Activated CD4-positive, alpha-beta T cell treated with anti-CD3 and anti-CD28 coated beads for 36 hours (primary cell): Measurements from ENCODE around the gene KRTAP4-11. TPM values are rescaled to one million over a fixed set of nuclear protein-coding genes. Genes with fewer than 3 reads are reported as not detected.

ENCODE experiments used
- ATAC-seq: fragments of 200-7000 bp; cut with Tn5 transposase; one replicate; pipeline ENCODE4 v1.10.0; 2021; ENCODE audit warnings: mild to moderate bottlenecking, moderate library complexity
- CTCF ChIA-PET: fragments of 350-600 bp; sonication (Branson Sonifier 250); formaldehyde crosslinking; loops from one replicate; lab custom pipeline; 2021; ENCODE audit warnings: antibody characterized with exemption; lab: Charles Lee
- POLR2A ChIA-PET: fragments of 350-600 bp; sonication (Branson Sonifier 250); formaldehyde crosslinking; loops from one replicate; lab custom pipeline; 2021; ENCODE audit warnings: antibody characterized with exemption, inconsistent platforms; lab: Charles Lee
- DNase-seq: peaks from one replicate; pipeline ENCODE4 v3.0.0-alpha.2; 2020
- H3K27ac Mint-ChIP-seq: one replicate; pipeline ENCODE4 v1.8.0; 2021; ENCODE audit warnings: mixed read lengths
- H3K27me3 Mint-ChIP-seq: one replicate; pipeline ENCODE4 v1.8.0; 2021; ENCODE audit warnings: mixed read lengths
- H3K36me3 Mint-ChIP-seq: one replicate; pipeline ENCODE4 v1.8.0; 2021; ENCODE audit warnings: low read depth, mixed read lengths
- H3K4me1 Mint-ChIP-seq: one replicate; pipeline ENCODE4 v1.8.0; 2021; ENCODE audit warnings: mixed read lengths
- H3K4me3 Mint-ChIP-seq: one replicate; pipeline ENCODE4 v1.8.0; 2021; ENCODE audit warnings: mild to moderate bottlenecking, moderate library complexity, mixed read lengths
- H3K9me3 Mint-ChIP-seq: one replicate; pipeline ENCODE4 v1.8.0; 2021; ENCODE audit warnings: low read depth, mixed read lengths
- intact Hi-C, 2 experiments: fragments of 100-400 bp; cut with DNase I in 1 of 2; cut with micrococcal nuclease in 1 of 2; formaldehyde crosslinking; loops; one replicate each; pipeline versions ENCODE4 v1.14.2 to v1.15.1; 2022 to 2024; cut with DNase I, micrococcal nuclease
- total RNA-seq, 2 experiments: library from RNA; stranded (reverse); gene quantifications; one replicate each; pipeline ENCODE4 v1.2.3, GENCODE V29; 2021

KRTAP4-11 gene
- total RNA-seq, 2 experiments from 2014 or later, result not detected

DNA sequence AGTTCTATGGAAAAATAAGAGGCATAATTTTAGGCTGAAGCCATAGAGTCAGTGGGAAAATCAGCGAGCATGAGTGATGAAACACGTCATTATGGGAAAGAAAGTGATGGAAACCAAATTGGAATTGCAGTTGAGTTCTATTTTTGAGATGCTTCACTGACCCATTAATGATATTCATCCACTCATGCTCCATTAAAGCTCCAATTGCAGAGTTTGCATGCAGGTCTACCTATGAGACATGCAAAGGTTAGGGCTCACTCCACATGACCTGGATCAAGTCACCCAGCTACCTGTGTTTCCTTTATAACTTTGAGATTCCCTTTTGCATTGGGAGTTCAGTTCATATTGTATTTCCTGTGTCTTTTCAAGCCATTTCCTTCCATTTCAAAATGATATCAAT, 44.5 kb downstream of the KRTAP4-11 start:
- H3K36me3 Mint-ChIP-seq, result no peaks in the 10 kb centered on the region
- no peak for ATAC-seq
- intact Hi-C loops, result no loop called here
- POLR2A ChIA-PET, result no interaction called here
- CTCF ChIA-PET, result interaction anchor here (0.9 kb wide), 1 partner anchor 35 kb away, joined by 3 read pairs; no protein-coding TSS in a partner anchor
- no peaks in the 10 kb centered on the region for H3K9me3 Mint-ChIP-seq
- no peak overlapping the region for H3K27ac Mint-ChIP-seq
- no peak overlapping the region for H3K4me3 Mint-ChIP-seq
- DNase-seq, result no peak
- H3K4me1 Mint-ChIP-seq, result no peaks in the 10 kb centered on the region
- peaks cover 16% of the 10 kb centered on the region for H3K27me3 Mint-ChIP-seq

GRCh38 chr17:41071606-41072360, 46.4 kb downstream of the KRTAP4-11 start:
- H3K36me3 Mint-ChIP-seq, result no peaks in the 10 kb centered on the region
- ATAC-seq (no peak), DNase-seq (no peak)
- no peak overlapping the region for H3K4me3 Mint-ChIP-seq
- ChIA-PET POLR2A (no interaction called here), CTCF (interaction anchor here (1.1 kb wide), 1 partner anchor 117 kb away, joined by 5 read pairs; no protein-coding TSS in a partner anchor)
- no peaks in the 10 kb centered on the region for H3K4me1 Mint-ChIP-seq
- H3K27ac Mint-ChIP-seq, result no peak overlapping the region
- H3K27me3 Mint-ChIP-seq, result peaks cover 10% of the 10 kb centered on the region
- no peaks in the 10 kb centered on the region for H3K9me3 Mint-ChIP-seq
- intact Hi-C loops, result no loop called here

- DNase-seq (no peak), ATAC-seq (no peak)
- CTCF ChIA-PET, result interaction anchor here (0.7 kb wide), 1 partner anchor 28 kb away, joined by 3 read pairs; the partner anchor contains the start of gene KRTAP1-1
- Mint-ChIP-seq H3K4me1 (no peaks in the 10 kb centered on the region), H3K36me3 (no peaks in the 10 kb centered on the region), H3K27me3 (peaks cover 2% of the 10 kb centered on the region), H3K4me3 (no peak overlapping the region), H3K27ac (no peak overlapping the region), H3K9me3 (no peaks in the 10 kb centered on the region)
- intact Hi-C loops, result no loop called here
- POLR2A ChIA-PET, result no interaction called here
These were observed 49.1 kb downstream of the KRTAP4-11 start for GRCh38 chr17:41069031-41069430.

- ATAC-seq, result no peak
- intact Hi-C loops, result no loop called here
- H3K27ac Mint-ChIP-seq, result no peak overlapping the region
- H3K9me3 Mint-ChIP-seq, result no peaks in the 10 kb centered on the region
- DNase-seq, result no peak
- no peaks in the 10 kb centered on the region for H3K4me1 Mint-ChIP-seq
- ChIA-PET POLR2A (no interaction called here), CTCF (no interaction called here)
- no peaks in the 10 kb centered on the region for H3K36me3 Mint-ChIP-seq
- peaks cover 2% of the 10 kb centered on the region for H3K27me3 Mint-ChIP-seq
- no peak overlapping the region for H3K4me3 Mint-ChIP-seq
These were observed 50.9 kb downstream of the KRTAP4-11 start for GRCh38 chr17:41067281-41067680.

Other genes with a start within 250 kb of the KRTAP4-11 start
- not detected for gene KRT20, start 233.1 kb downstream of the KRTAP4-11 start, total RNA-seq
- gene KRT23, start 180.7 kb downstream of the KRTAP4-11 start, total RNA-seq, result not detected
- not detected for gene KRT39, start 151.4 kb downstream of the KRTAP4-11 start, total RNA-seq
- not detected for gene KRT40, start 134.0 kb downstream of the KRTAP4-11 start, total RNA-seq
- gene KRTAP3-3, start 124.2 kb downstream of the KRTAP4-11 start, total RNA-seq, result not detected
- gene KRTAP3-2, start 118.5 kb downstream of the KRTAP4-11 start, total RNA-seq, result not detected
- gene KRTAP3-1, start 109.2 kb downstream of the KRTAP4-11 start, total RNA-seq, result not detected
- not detected for gene KRTAP1-5, start 91.2 kb downstream of the KRTAP4-11 start, total RNA-seq
- not detected for gene KRTAP1-4, start 88.2 kb downstream of the KRTAP4-11 start, total RNA-seq
- gene KRTAP1-3, start 83.5 kb downstream of the KRTAP4-11 start, total RNA-seq, result not detected
- not detected for gene KRTAP1-1, start 76.9 kb downstream of the KRTAP4-11 start, total RNA-seq
- gene KRTAP2-1, start 71.1 kb downstream of the KRTAP4-11 start, total RNA-seq, result not detected
- not detected for gene KRTAP2-2, start 63.1 kb downstream of the KRTAP4-11 start, total RNA-seq
- gene KRTAP2-3, start 58.3 kb downstream of the KRTAP4-11 start, total RNA-seq, result not detected
- gene KRTAP2-4, start 52.5 kb downstream of the KRTAP4-11 start, total RNA-seq, result not detected
- gene KRTAP4-7, start 34.2 kb downstream of the KRTAP4-11 start, total RNA-seq, result not detected
- gene KRTAP4-8, start 20.2 kb downstream of the KRTAP4-11 start, total RNA-seq, result not detected
- gene KRTAP4-16, start 16.2 kb downstream of the KRTAP4-11 start, total RNA-seq, result not detected
- gene KRTAP4-9, start 13.0 kb downstream of the KRTAP4-11 start, total RNA-seq, result not detected
- gene KRTAP4-12, start 5.8 kb upstream of the KRTAP4-11 start, total RNA-seq, result not detected
- gene KRTAP4-6, start 22.2 kb upstream of the KRTAP4-11 start, total RNA-seq, result not detected
- not detected for gene KRTAP4-5, start 31.5 kb upstream of the KRTAP4-11 start, total RNA-seq
- gene KRTAP4-4, start 42.4 kb upstream of the KRTAP4-11 start, total RNA-seq, result not detected
- gene KRTAP4-3, start 49.8 kb upstream of the KRTAP4-11 start, total RNA-seq, result not detected
- not detected for gene KRTAP4-2, start 59.8 kb upstream of the KRTAP4-11 start, total RNA-seq
- gene KRTAP4-1, start 66.5 kb upstream of the KRTAP4-11 start, total RNA-seq, result not detected
- gene KRTAP9-1, start 71.5 kb upstream of the KRTAP4-11 start, total RNA-seq, result not detected
- not detected for gene KRTAP9-2, start 108.3 kb upstream of the KRTAP4-11 start, total RNA-seq
- not detected for gene KRTAP9-3, start 114.1 kb upstream of the KRTAP4-11 start, total RNA-seq
- gene KRTAP9-8, start 119.6 kb upstream of the KRTAP4-11 start, total RNA-seq, result not detected
- not detected for gene KRTAP9-4, start 131.3 kb upstream of the KRTAP4-11 start, total RNA-seq
- not detected for gene KRTAP9-9, start 137.0 kb upstream of the KRTAP4-11 start, total RNA-seq
- not detected for gene KRTAP9-6, start 147.0 kb upstream of the KRTAP4-11 start, total RNA-seq
- not detected for gene KRTAP9-7, start 157.3 kb upstream of the KRTAP4-11 start, total RNA-seq
- gene KRTAP29-1, start 184.5 kb upstream of the KRTAP4-11 start, total RNA-seq, result not detected
- not detected for gene KRTAP16-1, start 190.9 kb upstream of the KRTAP4-11 start, total RNA-seq
- not detected for gene KRTAP17-1, start 197.3 kb upstream of the KRTAP4-11 start, total RNA-seq
- not detected for gene KRT33A, start 232.5 kb upstream of the KRTAP4-11 start, total RNA-seq